ENCODE measurements around the gene ALOX5AP. TPM values are rescaled to one million over a fixed set of nuclear protein-coding genes. Genes with fewer than 3 reads are reported as not detected.

The ALOX5AP gene
- total RNA-seq, 1 experiment from 2014 or later, result 1.5 TPM

DNA sequence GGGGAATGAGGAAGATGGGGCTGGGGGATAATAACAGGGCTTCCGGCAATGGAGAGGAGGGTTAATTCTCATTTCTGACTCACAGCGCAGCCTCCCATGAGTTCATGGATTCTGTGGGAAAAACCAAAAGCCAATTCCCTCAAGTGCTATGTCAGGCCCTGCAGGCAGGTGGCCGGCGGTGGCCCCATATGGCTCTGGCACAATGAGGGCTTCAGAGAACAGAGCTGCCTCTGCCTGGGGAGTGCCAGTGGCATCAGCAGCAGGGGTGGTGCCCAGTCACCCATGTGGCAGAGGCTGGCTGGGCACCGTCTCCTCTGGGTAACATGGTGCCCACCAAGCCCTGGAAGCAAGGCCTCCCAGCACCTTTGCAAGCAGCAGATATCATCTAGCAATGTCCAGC, 69.1 kb downstream of the ALOX5AP start:
- no peaks in the 10 kb centered on the region for H3K9me3 Mint-ChIP-seq (ENCODE audit: unreplicated experiment)
- no peaks in the 10 kb centered on the region for H3K27me3 Mint-ChIP-seq (ENCODE audit: insufficient read depth, unreplicated experiment)
- H3K36me3 Mint-ChIP-seq (ENCODE audit: insufficient read depth, unreplicated experiment), result peaks cover 5% of the 10 kb centered on the region
- no peak for DNase-seq (ENCODE audit: unreplicated experiment)
- no peak overlapping the region for H3K4me3 Mint-ChIP-seq (ENCODE audit: unreplicated experiment)
- peaks cover 11% of the 10 kb centered on the region for H3K4me1 Mint-ChIP-seq (ENCODE audit: insufficient read depth, unreplicated experiment)
- ChIA-PET POLR2A (interaction anchor here (1.3 to 1.6 kb wide), 4 partner anchors 12 to 241 kb away, joined by 3 to 4 read pairs (median 4); partner anchors contain the start of gene USPL1), CTCF (interaction anchor here (0.5 to 4.2 kb wide), 18 partner anchors 8 to 332 kb away, joined by 3 to 19 read pairs (median 5); partner anchors contain the start of gene USPL1)
- intact Hi-C loops (cut with micrococcal nuclease), result loop anchor here (5.0 kb wide), 1 partner anchor 397 kb away; no protein-coding TSS in a partner anchor
- BruUV-seq (replicated peaks), result no TSS peak
- TF ChIP-seq, protein P1, sequence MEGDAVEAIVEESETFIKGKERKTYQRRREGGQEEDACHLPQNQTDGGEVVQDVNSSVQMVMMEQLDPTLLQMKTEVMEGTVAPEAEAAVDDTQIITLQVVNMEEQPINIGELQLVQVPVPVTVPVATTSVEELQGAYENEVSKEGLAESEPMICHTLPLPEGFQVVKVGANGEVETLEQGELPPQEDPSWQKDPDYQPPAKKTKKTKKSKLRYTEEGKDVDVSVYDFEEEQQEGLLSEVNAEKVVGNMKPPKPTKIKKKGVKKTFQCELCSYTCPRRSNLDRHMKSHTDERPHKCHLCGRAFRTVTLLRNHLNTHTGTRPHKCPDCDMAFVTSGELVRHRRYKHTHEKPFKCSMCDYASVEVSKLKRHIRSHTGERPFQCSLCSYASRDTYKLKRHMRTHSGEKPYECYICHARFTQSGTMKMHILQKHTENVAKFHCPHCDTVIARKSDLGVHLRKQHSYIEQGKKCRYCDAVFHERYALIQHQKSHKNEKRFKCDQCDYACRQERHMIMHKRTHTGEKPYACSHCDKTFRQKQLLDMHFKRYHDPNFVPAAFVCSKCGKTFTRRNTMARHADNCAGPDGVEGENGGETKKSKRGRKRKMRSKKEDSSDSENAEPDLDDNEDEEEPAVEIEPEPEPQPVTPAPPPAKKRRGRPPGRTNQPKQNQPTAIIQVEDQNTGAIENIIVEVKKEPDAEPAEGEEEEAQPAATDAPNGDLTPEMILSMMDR (IDR thresholded peaks at IDR 0.05; ENCODE audit: unreplicated experiment), result no peak
- H3K27ac Mint-ChIP-seq (ENCODE audit: low read depth, unreplicated experiment), result no peak overlapping the region

DNA sequence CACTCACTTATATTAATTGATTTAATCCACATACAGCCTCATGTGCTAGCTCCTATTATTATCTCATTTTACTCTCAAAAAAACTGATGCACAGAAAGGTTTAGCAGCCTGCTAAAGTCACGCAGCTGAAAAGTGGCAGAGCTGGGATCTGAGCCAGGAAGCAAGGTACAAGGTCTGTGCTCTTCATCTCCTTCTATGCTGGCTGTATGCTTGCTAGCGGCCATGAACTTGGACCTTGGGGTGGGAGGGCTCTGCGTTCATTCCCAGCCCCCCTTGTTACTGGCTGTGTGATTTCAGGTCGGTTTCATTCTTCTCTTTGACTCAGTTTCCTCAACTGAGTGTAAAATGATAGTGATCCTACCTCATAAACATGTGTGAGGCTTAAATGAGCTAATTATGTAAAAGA, 69.8 kb downstream of the ALOX5AP start:
- BruUV-seq (replicated peaks), result no TSS peak
- POLR2A ChIA-PET, result interaction anchor here (0.6 to 1.4 kb wide), 5 partner anchors 8 to 462 kb away, joined by 3 to 4 read pairs (median 3); partner anchors contain the start of gene USPL1
- CTCF ChIA-PET, result interaction anchor here (0.5 to 4.2 kb wide), 13 partner anchors 8 to 679 kb away, joined by 3 to 19 read pairs (median 4); no protein-coding TSS in a partner anchor

DNA sequence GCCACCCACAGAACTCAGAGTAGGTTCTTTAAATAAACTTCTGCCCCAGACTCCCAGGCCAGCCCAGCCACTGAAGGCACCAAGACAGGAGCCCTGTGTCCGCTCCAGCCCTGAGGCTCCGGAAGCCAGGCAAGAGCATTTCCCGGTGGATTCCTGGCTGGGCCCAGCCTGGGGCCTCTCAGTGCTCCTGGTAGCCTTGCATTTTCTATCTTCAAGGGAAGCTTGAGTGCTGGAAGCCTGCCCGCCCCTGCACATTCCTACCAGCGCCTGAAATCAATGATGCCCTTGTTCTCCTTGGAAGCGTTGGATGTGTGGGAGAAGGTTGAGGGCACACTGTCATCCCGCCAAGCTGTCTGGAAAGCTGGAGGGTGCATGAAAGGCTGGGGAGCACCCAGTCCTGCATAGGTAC, 70.3 kb downstream of the ALOX5AP start:
- Mint-ChIP-seq H3K4me1 (ENCODE audit: insufficient read depth, unreplicated experiment) (peaks cover 21% of the 10 kb centered on the region), H3K27ac (ENCODE audit: low read depth, unreplicated experiment) (peak overlapping the region; percentile 25), H3K27me3 (ENCODE audit: insufficient read depth, unreplicated experiment) (no peaks in the 10 kb centered on the region), H3K9me3 (ENCODE audit: unreplicated experiment) (no peaks in the 10 kb centered on the region), H3K4me3 (ENCODE audit: unreplicated experiment) (no peak overlapping the region), H3K36me3 (ENCODE audit: insufficient read depth, unreplicated experiment) (peaks cover 5% of the 10 kb centered on the region)
- intact Hi-C loops (cut with micrococcal nuclease), result no loop called here
- POLR2A ChIA-PET, result interaction anchor here (0.7 to 1.4 kb wide), 4 partner anchors 9 to 1201 kb away, joined by 3 to 4 read pairs (median 4); partner anchors contain the start of gene USPL1
- CTCF ChIA-PET, result interaction anchor here (0.6 to 4.2 kb wide), 10 partner anchors 9 to 680 kb away, joined by 3 to 19 read pairs (median 5); no protein-coding TSS in a partner anchor
- TF ChIP-seq, protein P1 (IDR thresholded peaks at IDR 0.05; ENCODE audit: unreplicated experiment), result no peak
- DNase-seq (ENCODE audit: unreplicated experiment), result no peak
- no TSS peak for BruUV-seq (replicated peaks)

More for the DNA sequence above, 69.8 kb downstream of the ALOX5AP start:
- H3K27ac Mint-ChIP-seq (ENCODE audit: low read depth, unreplicated experiment), result no peak overlapping the region
- H3K4me3 Mint-ChIP-seq (ENCODE audit: unreplicated experiment), result no peak overlapping the region
- H3K36me3 Mint-ChIP-seq (ENCODE audit: insufficient read depth, unreplicated experiment), result peaks cover 5% of the 10 kb centered on the region
- TF ChIP-seq, protein P1 (IDR thresholded peaks at IDR 0.05; ENCODE audit: unreplicated experiment), result no peak
- no peaks in the 10 kb centered on the region for H3K27me3 Mint-ChIP-seq (ENCODE audit: insufficient read depth, unreplicated experiment)
- intact Hi-C loops (cut with micrococcal nuclease), result no loop called here
- H3K4me1 Mint-ChIP-seq (ENCODE audit: insufficient read depth, unreplicated experiment), result peaks cover 17% of the 10 kb centered on the region
- no peaks in the 10 kb centered on the region for H3K9me3 Mint-ChIP-seq (ENCODE audit: unreplicated experiment)
- no peak for DNase-seq (ENCODE audit: unreplicated experiment)

DNA sequence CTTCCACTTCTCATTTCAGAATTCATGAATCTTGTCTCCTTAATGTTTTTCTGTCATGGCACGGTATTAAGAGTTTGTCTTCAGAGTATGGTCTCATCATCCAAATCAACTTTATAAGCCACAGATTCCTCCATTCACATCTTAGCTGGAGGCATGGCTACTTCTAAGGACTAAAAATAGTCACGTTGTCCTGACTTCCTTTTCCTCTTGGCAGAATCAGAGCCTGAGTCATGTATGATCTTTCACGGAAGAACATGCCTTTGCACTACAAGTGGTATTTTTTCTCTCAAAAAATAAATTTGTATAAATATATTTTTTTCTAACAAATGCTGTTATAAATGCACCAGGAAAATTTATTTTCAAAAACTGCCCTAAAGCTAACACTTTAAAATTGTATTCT, 71.4 kb downstream of the ALOX5AP start:
- Mint-ChIP-seq H3K4me1 (ENCODE audit: insufficient read depth, unreplicated experiment) (peaks cover 21% of the 10 kb centered on the region), H3K9me3 (ENCODE audit: unreplicated experiment) (no peaks in the 10 kb centered on the region), H3K27me3 (ENCODE audit: insufficient read depth, unreplicated experiment) (no peaks in the 10 kb centered on the region), H3K36me3 (ENCODE audit: insufficient read depth, unreplicated experiment) (peaks cover 5% of the 10 kb centered on the region), H3K4me3 (ENCODE audit: unreplicated experiment) (no peak overlapping the region), H3K27ac (ENCODE audit: low read depth, unreplicated experiment) (peak overlapping the region; percentile 25)
- ChIA-PET POLR2A (interaction anchor here (0.6 to 2.3 kb wide), 6 partner anchors 10 to 736 kb away, joined by 3 to 6 read pairs (median 4); partner anchors contain the start of gene USPL1), CTCF (interaction anchor here (0.9 to 3.2 kb wide), 9 partner anchors 10 to 675 kb away, joined by 3 to 22 read pairs (median 6); no protein-coding TSS in a partner anchor)
- TF ChIP-seq, protein P1 (IDR thresholded peaks at IDR 0.05; ENCODE audit: unreplicated experiment), result no peak
- intact Hi-C loops (cut with micrococcal nuclease), result no loop called here
- DNase-seq (ENCODE audit: unreplicated experiment), result peak; percentile 60
- no TSS peak for BruUV-seq (replicated peaks)

Data from MCF 10A (cell line).